GM12878 (cell line): ENCODE data around the gene MILR1. TPM values are rescaled to one million over a fixed set of nuclear protein-coding genes. Genes with fewer than 3 reads are reported as not detected.

Experiments
- ATAC-seq: fragments of 200-7000 bp; cut with Tn5 transposase; 3 replicates; pipeline ENCODE4 v1.9.1; 2020; ENCODE audit warnings: mild to moderate bottlenecking, moderate library complexity
- BruUV-seq: library from RNA; stranded (reverse); fragments of 400-500 nt; replicated peaks from 2 replicates; lab custom pipeline; 2021; lab: Mats Ljungman, UMichigan
- CTCF ChIA-PET: fragments of 300-600 bp; sonication (Branson Sonifier 250); formaldehyde crosslinking; extraction: SDS; loops from one replicate; lab custom pipeline; 2021; ENCODE audit warnings: inconsistent platforms; lab: Yijun Ruan, JAX
- POLR2A ChIA-PET: fragments of 350-600 bp; formaldehyde crosslinking; extraction: SDS; loops from one replicate; lab custom pipeline; 2021; ENCODE audit warnings: inconsistent platforms; lab: Charles Lee
- RAD21 ChIA-PET: fragments of 300-600 bp; sonication (Branson Sonifier 250); formaldehyde crosslinking; loops from one replicate; lab custom pipeline; 2023; ENCODE audit warnings: antibody characterized with exemption; ENCODE audit not compliant: unreplicated experiment; lab: Charles Lee
- SMC1A ChIA-PET: fragments of 300-600 bp; sonication (Branson Sonifier 250); formaldehyde crosslinking; loops from one replicate; lab custom pipeline; 2023; ENCODE audit not compliant: unreplicated experiment, uncharacterized antibody; lab: Charles Lee
- DNase-seq: peaks from one replicate; pipeline ENCODE4 v3.0.0-alpha.2; 2011; ENCODE audit warnings: low read depth, low spot score
- FAIRE-seq: peaks from 3 replicates; lab custom pipeline; 2011; peaks lifted over from hg19 to GRCh38; lab: Jason Lieb, UNC
- H2AFZ ChIP-seq: 2 replicates; pipeline ENCODE4 v1.6.0; 2011; ENCODE audit warnings: low read depth, low read length, control low read depth; ENCODE audit not compliant: control insufficient read depth
- H3K27ac ChIP-seq: 2 replicates; pipeline ENCODE4 v1.5.1; 2011; ENCODE audit warnings: control low read depth; ENCODE audit not compliant: control insufficient read depth, insufficient read depth
- H3K27me3 ChIP-seq, 2 experiments: replicated peaks in 1 of 2; 2 replicates each; pipeline versions ENCODE4 v1.6.0 to v1.6.1; 2011; ENCODE audit warnings: low read length in 1 of 2; ENCODE audit not compliant: control insufficient read depth in 2 of 2, insufficient read depth in 2 of 2
- H3K36me3 ChIP-seq, 2 experiments: 2 replicates each; pipeline ENCODE4 v1.5.1; 2011; ENCODE audit warnings: low read length in 1 of 2; ENCODE audit not compliant: control insufficient read depth in 2 of 2, insufficient read depth in 2 of 2
- H3K4me1 ChIP-seq: 2 replicates; pipeline ENCODE4 v1.6.1; 2011; ENCODE audit warnings: mild to moderate bottlenecking, low read length, moderate library complexity, mixed read lengths; ENCODE audit not compliant: control insufficient read depth, insufficient read depth
- H3K4me2 ChIP-seq: 2 replicates; pipeline ENCODE4 v1.6.0; 2011; ENCODE audit warnings: control low read depth; ENCODE audit not compliant: control insufficient read depth, insufficient read depth
- H3K4me3 ChIP-seq: fragments of 200-600 bp; sonication (generic); 2 replicates; pipeline ENCODE4 v1.5.1; 2016
- H3K79me2 ChIP-seq: 2 replicates; pipeline ENCODE4 v1.6.0; 2011; ENCODE audit warnings: low read length; ENCODE audit not compliant: control insufficient read depth, insufficient read depth
- H3K9ac ChIP-seq: 2 replicates; pipeline ENCODE4 v1.8.0; 2011; ENCODE audit warnings: low read length, control low read depth, mixed read lengths; ENCODE audit not compliant: control insufficient read depth, insufficient read depth
- H3K9me3 ChIP-seq: replicated peaks from 3 replicates; pipeline ENCODE4 v1.5.1; 2011; ENCODE audit warnings: mild to moderate bottlenecking, low read length; ENCODE audit not compliant: control insufficient read depth, insufficient read depth
- H4K20me1 ChIP-seq: 2 replicates; pipeline ENCODE4 v1.6.0; 2011; ENCODE audit not compliant: control insufficient read depth, insufficient read depth
- BACH1 ChIP-seq: fragments of 450-650 bp; IDR thresholded peaks from 2 replicates; pipeline ENCODE4 v1.6.1; 2017; ENCODE audit warnings: mild to moderate bottlenecking, borderline replicate concordance
- BCL11A ChIP-seq: IDR thresholded peaks from 2 replicates; pipeline ENCODE4 v1.6.1; 2011; ENCODE audit warnings: low read depth, low read length
- CBFB ChIP-seq: IDR thresholded peaks from 2 replicates; pipeline ENCODE4 v1.6.1; 2016; ENCODE audit warnings: antibody characterized with exemption, low read depth
- CHD1 ChIP-seq: IDR thresholded peaks from 2 replicates; pipeline ENCODE4 v1.6.1; 2012; ENCODE audit warnings: low read depth, low read length, improper control_type of control experiment
- CTCF ChIP-seq, 3 experiments: IDR thresholded peaks in 2 of 3; conservative IDR thresholded peaks in 1 of 3; 2 replicates each; pipeline ENCODE4 v1.5.1; 2011; ENCODE audit warnings: low read depth in 3 of 3, low read length in 3 of 3, mild to moderate bottlenecking in 3 of 3, control low read depth in 2 of 3, moderate library complexity in 2 of 3, inconsistent platforms in 1 of 3, mixed read lengths in 1 of 3; ENCODE audit not compliant: control insufficient read depth in 2 of 3, insufficient read depth in 1 of 3; ENCODE audit errors: extremely low read depth in 1 of 3
- E4F1 ChIP-seq: fragments of 450-650 bp; IDR thresholded peaks from 2 replicates; pipeline ENCODE4 v1.6.1; 2018; ENCODE audit warnings: borderline replicate concordance, mild to moderate bottlenecking; ENCODE audit not compliant: partially characterized antibody
- FOXM1 ChIP-seq: IDR thresholded peaks from 2 replicates; pipeline ENCODE4 v1.6.1; 2012; ENCODE audit warnings: low read depth, mild to moderate bottlenecking, inconsistent platforms, low read length, moderate library complexity
- IKZF2 ChIP-seq, 2 experiments: fragments of 450-650 bp; IDR thresholded peaks; 2 replicates each; pipeline ENCODE4 v1.6.1; 2017; ENCODE audit warnings: mild to moderate bottlenecking in 2 of 2, moderate library complexity in 2 of 2
- IRF3 ChIP-seq: fragments of 450-650 bp; IDR thresholded peaks from 2 replicates; pipeline ENCODE4 v1.6.1; 2014; ENCODE audit warnings: mild to moderate bottlenecking
- KLF5 ChIP-seq: fragments of 450-650 bp; IDR thresholded peaks from 2 replicates; pipeline ENCODE4 v1.6.1; 2014; ENCODE audit warnings: mild to moderate bottlenecking; ENCODE audit not compliant: partially characterized antibody
- NFYA ChIP-seq: IDR thresholded peaks from 2 replicates; pipeline ENCODE4 v1.6.1; 2011; ENCODE audit warnings: low read depth, mild to moderate bottlenecking, low read length, improper control_type of control experiment, borderline replicate concordance
- SPI1 ChIP-seq: IDR thresholded peaks from 2 replicates; pipeline ENCODE4 v1.6.1; 2011; ENCODE audit warnings: low read depth, mild to moderate bottlenecking, low read length, moderate library complexity, borderline replicate concordance; ENCODE audit not compliant: insufficient read depth
- STAT1 ChIP-seq: fragments of 450-650 bp; conservative IDR thresholded peaks from 2 replicates; pipeline ENCODE4 v1.6.1; 2014; ENCODE audit warnings: antibody characterized with exemption, mild to moderate bottlenecking
- TBL1XR1 ChIP-seq: IDR thresholded peaks from 2 replicates; pipeline ENCODE4 v1.6.1; 2012; ENCODE audit warnings: low read depth, low read length, improper control_type of control experiment
- YY1 ChIP-seq: IDR thresholded peaks from 2 replicates; pipeline ENCODE4 v1.6.1; 2011; ENCODE audit warnings: low read depth, mild to moderate bottlenecking, low read length
- ZZZ3 ChIP-seq: IDR thresholded peaks from 2 replicates; pipeline ENCODE4 v1.6.1; 2011; ENCODE audit warnings: low read depth; ENCODE audit not compliant: control insufficient read depth, insufficient read length
- WGBS: methylation state at CpG from one replicate; pipeline ENCODE4 v1.1.6; 2016; ENCODE audit warnings: low lambda C conversion rate; ENCODE audit not compliant: insufficient replicate concordance, insufficient coverage; ENCODE audit errors: missing lambda C conversion rate; 5-methylcytosine and 5-hydroxymethylcytosine counted together
- in situ Hi-C: fragments of 300-500 bp; cut with MboI; formaldehyde crosslinking; loops from 9 replicates; pipeline ENCODE4 v1.14.3; 2018; ENCODE audit warnings: mixed read lengths
- intact Hi-C: fragments of 100-400 bp; cut with micrococcal nuclease; formaldehyde crosslinking; loops from one replicate; pipeline ENCODE4 v1.14.2; 2022; ENCODE audit not compliant: unreplicated experiment
- polyA plus RNA-seq, 11 experiments: library from polyadenylated mRNA; depleted of rRNA in 4 of 11; unstranded in 6 of 11; stranded (reverse) in 5 of 11; fragments of >200 nt; fragmentation: Nextera tagmentation in 4 of 11; fragmentation: Illumina TruSeq in 1 of 11; extraction: Ambion mirVana in 4 of 11; extraction: Trizol in 1 of 11; gene quantifications; 1 replicate in 1 of 11; 2 replicates in 10 of 11; pipeline versions ENCODE4 v1.2.1 to v1.2.3, GENCODE V29; 2011 to 2016; ENCODE audit warnings: inconsistent platforms in 2 of 11, missing spikeins in 2 of 11, low read depth in 1 of 11
- total RNA-seq, 4 experiments: library from RNA; depleted of rRNA in 3 of 4; stranded (reverse); fragments of >200 nt in 3 of 4; fragmentation: Illumina TruSeq in 1 of 4; extraction: Trizol in 1 of 4; gene quantifications; 2 replicates each; pipeline versions ENCODE4 v1.2.1 to v1.2.3, GENCODE V29; 2013 to 2021

Gene MILR1
- total and polyA plus RNA-seq, 10 of the 15 experiments (the other 5 are each of a cell fraction or from before 2014, with no cell fraction given), result 2.0 to 47.2 (median 17.2) TPM

- DNase-seq (no peak), FAIRE-seq (no peak), ATAC-seq (no peak)
- ChIA-PET RAD21 (interaction anchor here (3.4 kb wide), 1 partner anchor 10 kb away, joined by 20 read pairs; no protein-coding TSS in a partner anchor), SMC1A (interaction anchor here (1.4 to 3.3 kb wide), 2 partner anchors 10 to 63 kb away, joined by 3 to 17 read pairs; no protein-coding TSS in a partner anchor), CTCF (interaction anchor here (1.0 kb wide), 1 partner anchor 81 kb away, joined by 3 read pairs; no protein-coding TSS in a partner anchor), POLR2A (interaction anchor here (1.2 kb wide), 1 partner anchor 59 kb away, joined by 4 read pairs; no protein-coding TSS in a partner anchor)
- no peak overlapping the region for H3K4me3 ChIP-seq
- H3K4me1 ChIP-seq, result peaks cover 50% of the 10 kb centered on the region
- 99% methylated on average over 5 of the region's 5 CpGs for WGBS
- H3K27me3 ChIP-seq, result no peaks in the 10 kb centered on the region
- no peaks in the 10 kb centered on the region for H3K79me2 ChIP-seq
- intact Hi-C loops (no loop called here), in situ Hi-C loops (no loop called here)
- no peaks in the 10 kb centered on the region for H3K36me3 ChIP-seq
- H2AFZ ChIP-seq, result no peak overlapping the region
- no peak overlapping the region for H3K4me2 ChIP-seq
- no peaks in the 10 kb centered on the region; the same call in 2 of the 3 replicates for H3K9me3 ChIP-seq
- no peak overlapping the region for H3K27ac ChIP-seq
- no TSS peak for BruUV-seq
- no peaks in the 10 kb centered on the region for H4K20me1 ChIP-seq
- TF ChIP-seq IKZF2 (IDR thresholded peaks at IDR 0.05), result no peak
- no peak for TF ChIP-seq NFYA
- no peak for TF ChIP-seq IRF3
- no peak for TF ChIP-seq E4F1
- TF ChIP-seq STAT1, result no peak
- no peak for TF ChIP-seq YY1
- no peak for TF ChIP-seq CHD1
- TF ChIP-seq FOXM1, result no peak
- TF ChIP-seq TBL1XR1, result no peak
- no peak for TF ChIP-seq KLF5
- no peak for TF ChIP-seq ZZZ3
- TF ChIP-seq SPI1, result no peak
- no peak for TF ChIP-seq CBFB
- no peak for TF ChIP-seq BCL11A
- no peak for TF ChIP-seq BACH1
- TF ChIP-seq CTCF (IDR thresholded peaks at IDR 0.05 in 2 of 3, conservative IDR thresholded peaks at IDR 0.05 in 1 of 3; ENCODE audit: control insufficient read depth in 2 of 3, extremely low read depth in 1 of 3, insufficient read depth in 1 of 3, low read depth in 3 of 3, low read length in 3 of 3), result no peak
- H3K9ac ChIP-seq, result no peak overlapping the region
Measured at GRCh38 chr17:64402469-64402868, 46.4 kb upstream of the MILR1 start.
